Activated T-cell treated with anti-CD3 and anti-CD28 coated beads, Interleukin-2, amount 50 U/mL, for 4 hours (primary cell): ENCODE data around the gene FAM228A. TPM values are rescaled to one million over a fixed set of nuclear protein-coding genes. Genes with fewer than 3 reads are reported as not detected.
A peak's percentile ranks its signal among the peaks of the same experiment; 100 is the strongest.
"Not testable (repeated sequence)": the region's sequence is repeated elsewhere in the genome, so short reads cannot be mapped to it uniquely, and the experiment has no call there.

Source experiments
- ATAC-seq, 2 donors: fragments of 200-7000 bp; cut with Tn5 transposase; one replicate each; pipeline ENCODE4 v1.10.0; 2021
- DNase-seq: peaks from one replicate; pipeline ENCODE4 v3.0.0-alpha.2; 2020
- H3K27me3 Mint-ChIP-seq: one replicate; pipeline ENCODE4 v1.8.0; 2021; ENCODE audit warnings: low read depth, mixed read lengths
- H3K36me3 Mint-ChIP-seq: one replicate; pipeline ENCODE4 v1.8.0; 2022; ENCODE audit warnings: mixed read lengths; ENCODE audit not compliant: insufficient read depth
- H3K4me1 Mint-ChIP-seq: one replicate; pipeline ENCODE4 v1.8.0; 2021; ENCODE audit warnings: low read depth, mixed read lengths
- H3K4me3 Mint-ChIP-seq: one replicate; pipeline ENCODE4 v1.8.0; 2021; ENCODE audit warnings: mild to moderate bottlenecking, moderate library complexity, mixed read lengths
- H3K9me3 Mint-ChIP-seq: one replicate; pipeline ENCODE4 v1.8.0; 2021; ENCODE audit warnings: mixed read lengths
- total RNA-seq, 3 donors: library from RNA; stranded (reverse); gene quantifications; one replicate each; pipeline ENCODE4 v1.2.1, GENCODE V29; 2021

Gene FAM228A
- not detected for total RNA-seq

DNA sequence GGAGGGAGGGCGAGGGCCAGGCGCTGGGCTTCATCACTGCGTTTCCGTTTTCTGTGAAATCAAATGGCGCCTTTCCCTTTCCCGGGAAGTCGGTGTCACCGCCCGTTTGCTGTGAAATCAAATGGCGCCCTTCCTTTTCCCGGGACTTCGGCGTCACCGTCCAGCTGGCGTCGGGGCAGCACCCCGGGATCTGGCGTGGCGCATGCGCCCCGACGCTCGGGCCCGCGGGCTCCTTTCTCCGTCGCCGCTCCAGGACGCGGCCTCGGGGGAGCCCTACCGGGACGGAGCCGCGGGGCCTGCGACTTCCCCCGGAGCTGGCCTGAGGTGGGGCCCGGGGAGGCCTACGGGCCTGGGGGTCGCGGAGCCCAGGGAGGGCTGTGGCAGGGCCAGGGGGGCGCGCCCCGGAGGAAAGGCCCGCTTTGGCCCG lies at the start of gene FAM228A:
Gene FAM228A (plus strand): TSS at position 203 of the 427 bp plus-strand sequence. CDS start 428 bp downstream, outside the sequence.
- no peak for ATAC-seq
- no peak for DNase-seq
- Mint-ChIP-seq H3K9me3 (no peaks in the 10 kb centered on the region), H3K4me3 (no peak within 1 kb of the TSS), H3K36me3 (no peaks in the 10 kb centered on the region), H3K4me1 (no peaks in the 10 kb centered on the region), H3K27me3 (peaks cover 7% of the 10 kb centered on the region)

DNA sequence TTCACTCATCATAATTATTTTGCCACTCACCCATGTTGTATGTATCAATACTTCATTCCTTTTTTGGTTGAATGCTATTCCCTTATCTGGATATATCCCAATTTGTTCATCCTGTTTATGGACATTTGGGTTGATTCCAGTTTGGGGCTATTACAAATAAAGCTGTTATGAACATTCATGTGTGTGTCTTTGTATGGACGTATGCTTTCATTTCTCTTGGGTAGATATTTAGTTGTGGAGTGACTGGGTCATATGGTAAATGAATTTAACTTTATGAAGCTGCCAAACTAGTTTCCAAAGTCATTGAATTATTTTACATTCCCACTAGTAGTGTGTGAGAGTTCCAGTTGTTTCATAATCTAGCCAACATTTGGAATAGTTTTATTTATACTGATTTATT lies 48.9 kb upstream of the FAM228A start:
- H3K4me3 Mint-ChIP-seq, result no peak overlapping the region

DNA sequence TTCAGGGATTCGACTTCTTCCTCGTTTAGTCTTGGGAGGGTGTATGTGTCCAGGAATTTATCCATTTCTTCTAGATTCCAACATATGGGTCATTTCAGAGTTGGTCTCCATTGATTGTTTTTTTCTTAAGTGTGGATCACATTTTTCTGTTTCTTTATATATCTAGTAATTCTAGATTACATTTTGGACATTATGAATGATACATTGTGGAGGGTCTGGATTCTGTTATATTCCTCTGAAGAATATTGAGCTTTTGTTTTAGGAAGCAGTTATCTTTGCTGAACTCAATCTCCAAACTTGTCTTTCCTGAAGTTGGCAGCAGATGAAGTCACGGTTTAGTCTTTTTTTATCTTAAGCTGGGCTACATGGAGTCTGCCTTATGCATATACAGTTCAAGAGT lies 42.3 kb upstream of the FAM228A start:
- ATAC-seq (no peak), DNase-seq (no peak)
- Mint-ChIP-seq H3K4me3 (no peak overlapping the region), H3K27me3 (no peaks in the 10 kb centered on the region), H3K4me1 (no peaks in the 10 kb centered on the region), H3K9me3 (peaks cover 9% of the 10 kb centered on the region), H3K36me3 (peaks cover 4% of the 10 kb centered on the region)

More for the DNA sequence above, 48.9 kb upstream of the FAM228A start:
- ATAC-seq (no peak), DNase-seq (no peak)
- Mint-ChIP-seq H3K4me1 (peaks cover 11% of the 10 kb centered on the region), H3K36me3 (no peaks in the 10 kb centered on the region), H3K9me3 (no peaks in the 10 kb centered on the region), H3K27me3 (no peaks in the 10 kb centered on the region)

DNA sequence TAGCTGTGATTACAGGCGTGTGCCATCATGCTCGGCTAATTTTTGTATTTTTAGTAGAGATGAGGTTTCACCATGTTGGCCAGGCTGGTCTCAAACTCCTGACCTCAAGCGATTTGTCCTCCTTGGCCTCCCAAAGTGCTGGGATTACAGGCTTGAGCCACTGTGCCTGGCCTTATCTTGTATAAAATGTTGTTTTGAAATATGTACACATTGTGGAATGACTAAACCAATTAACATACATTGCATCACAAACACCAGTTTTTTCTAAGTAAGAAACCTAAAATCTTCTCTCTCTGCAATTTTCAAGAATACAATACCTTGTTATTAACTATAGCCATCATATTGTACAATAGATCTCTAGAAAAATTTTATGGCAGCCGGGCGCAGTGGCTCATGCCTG lies 34.5 kb upstream of the FAM228A start:
- not testable (repeated sequence) for H3K27me3 Mint-ChIP-seq, ATAC-seq, H3K9me3 Mint-ChIP-seq, DNase-seq, H3K4me3 Mint-ChIP-seq, H3K36me3 Mint-ChIP-seq, H3K4me1 Mint-ChIP-seq

GRCh38 chr2:24147364-24147763 lies 27.5 kb upstream of the FAM228A start:
- peaks cover 23% of the 10 kb centered on the region for H3K9me3 Mint-ChIP-seq
- peaks cover 25% of the 10 kb centered on the region for H3K36me3 Mint-ChIP-seq

DNA sequence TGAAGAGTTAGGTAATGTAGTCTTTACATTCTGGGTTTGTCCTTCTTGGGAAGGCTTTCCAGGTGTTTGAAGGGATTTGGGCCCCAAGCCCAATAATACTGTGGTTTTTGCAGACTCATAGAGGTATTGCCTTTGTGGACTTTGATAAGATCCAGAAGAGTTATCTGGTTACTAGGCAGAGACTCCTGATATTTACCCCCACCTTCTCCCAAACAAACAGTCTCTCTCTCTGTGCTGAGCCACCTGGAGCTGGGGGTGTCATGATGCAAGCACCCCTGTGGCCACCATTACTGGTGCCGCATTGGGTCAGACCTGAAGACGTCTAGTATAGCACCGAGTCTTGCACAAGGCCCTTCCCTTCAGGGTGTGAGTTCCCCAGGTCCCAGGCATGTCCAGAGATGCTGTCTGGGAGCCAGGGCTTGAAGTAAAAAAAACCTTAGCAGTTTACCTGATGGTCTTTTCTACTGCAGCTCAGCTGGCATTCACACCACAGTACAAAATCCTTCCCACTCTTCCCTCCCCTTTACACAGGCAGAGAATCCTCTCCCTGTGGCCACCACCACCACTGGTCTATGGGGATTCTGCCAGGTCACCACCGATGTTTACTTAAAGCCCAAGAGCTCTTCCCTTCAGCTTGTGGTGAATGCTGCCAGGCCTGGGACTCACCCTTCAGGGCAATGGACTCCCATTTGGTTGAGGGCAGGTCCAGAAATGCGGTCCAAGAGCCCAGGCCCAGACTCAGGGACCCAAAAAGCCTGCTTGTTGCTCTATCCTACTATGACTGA lies 22.2 kb upstream of the FAM228A start:
- Mint-ChIP-seq H3K9me3 (peaks cover 13% of the 10 kb centered on the region), H3K4me3 (no peak overlapping the region), H3K36me3 (peaks cover 26% of the 10 kb centered on the region), H3K4me1 (no peaks in the 10 kb centered on the region), H3K27me3 (no peaks in the 10 kb centered on the region)
- DNase-seq (no peak), ATAC-seq (no peak)

More at GRCh38 chr2:24147364-24147763, 27.5 kb upstream of the FAM228A start:
- Mint-ChIP-seq H3K4me3 (no peak overlapping the region), H3K4me1 (no peaks in the 10 kb centered on the region), H3K27me3 (no peaks in the 10 kb centered on the region)
- ATAC-seq (no peak), DNase-seq (no peak)

DNA sequence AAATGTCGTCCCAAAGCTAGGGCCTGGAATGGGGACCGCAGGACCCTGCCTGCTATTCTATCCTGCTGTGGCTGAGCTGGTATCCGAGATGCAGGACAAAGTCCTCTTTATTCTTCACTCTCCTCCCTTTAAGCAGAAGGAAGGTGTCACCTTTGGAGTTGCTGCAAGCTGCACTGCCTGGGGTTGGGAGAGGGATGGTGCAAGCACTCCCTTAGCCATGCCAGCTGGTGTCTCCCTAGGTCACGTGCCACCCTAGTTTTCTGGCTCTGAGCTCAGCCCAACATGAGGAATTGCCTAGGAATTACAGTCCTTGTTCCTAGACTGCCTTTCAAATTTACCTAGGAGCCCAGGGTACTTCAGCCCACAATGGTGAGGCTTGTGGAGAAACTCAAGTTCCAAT lies 21.4 kb upstream of the FAM228A start:
- Mint-ChIP-seq H3K9me3 (peaks cover 6% of the 10 kb centered on the region), H3K27me3 (no peaks in the 10 kb centered on the region), H3K4me3 (no peak overlapping the region), H3K36me3 (peaks cover 28% of the 10 kb centered on the region), H3K4me1 (no peaks in the 10 kb centered on the region)
- ATAC-seq, result no peak
- no peak for DNase-seq

DNA sequence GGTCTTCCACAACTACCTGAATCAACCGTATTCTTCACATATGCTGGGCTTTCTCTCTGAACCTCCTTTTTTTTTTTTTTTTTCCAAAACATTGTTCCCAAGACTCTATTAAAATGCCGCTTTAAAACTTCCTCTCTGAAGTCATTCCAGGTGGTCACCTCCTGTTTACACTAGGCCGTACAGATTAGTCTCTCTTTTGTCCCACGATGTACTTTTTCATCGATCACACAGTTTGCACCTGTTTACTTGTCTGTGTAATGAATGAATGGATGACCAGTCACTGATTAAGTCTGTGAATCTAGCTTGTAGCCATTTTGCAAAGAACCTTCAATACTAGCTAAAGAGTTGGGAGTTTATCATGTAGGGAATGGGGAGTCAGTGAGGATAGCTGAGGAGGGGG lies 16.7 kb upstream of the FAM228A start:
- no peaks in the 10 kb centered on the region for H3K9me3 Mint-ChIP-seq
- H3K36me3 Mint-ChIP-seq, result peaks cover 22% of the 10 kb centered on the region
- no peaks in the 10 kb centered on the region for H3K27me3 Mint-ChIP-seq
- ATAC-seq, result no peak
- H3K4me1 Mint-ChIP-seq, result no peaks in the 10 kb centered on the region
- no peak for DNase-seq
- no peak overlapping the region for H3K4me3 Mint-ChIP-seq

DNA sequence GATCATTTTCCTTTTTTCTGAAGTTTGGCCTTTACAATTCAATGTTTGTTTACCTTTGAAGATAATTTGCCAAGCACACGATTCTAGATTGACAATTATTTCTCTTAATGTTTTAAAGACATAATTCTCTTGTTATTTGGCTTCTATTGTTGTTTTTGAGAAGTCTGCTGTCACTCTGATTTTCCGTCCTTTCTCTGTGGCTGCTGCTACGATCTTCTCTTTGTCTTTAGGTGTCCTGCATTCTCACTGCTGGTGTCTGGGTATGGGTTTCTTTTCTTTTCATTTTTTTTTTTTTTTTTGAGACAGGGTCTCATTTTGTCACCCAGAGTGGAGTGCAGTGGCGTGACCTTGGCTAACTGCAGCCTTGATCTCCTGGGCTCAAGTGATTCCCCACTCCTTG lies 15.1 kb upstream of the FAM228A start:
- no peak for DNase-seq

GRCh38 chr2:24160761-24161160 lies 14.1 kb upstream of the FAM228A start:
- DNase-seq (no peak), ATAC-seq (no peak)
- Mint-ChIP-seq H3K36me3 (peaks cover 16% of the 10 kb centered on the region), H3K9me3 (no peaks in the 10 kb centered on the region), H3K4me3 (no peak overlapping the region), H3K4me1 (no peaks in the 10 kb centered on the region), H3K27me3 (no peaks in the 10 kb centered on the region)

More for the DNA sequence above, 15.1 kb upstream of the FAM228A start:
- Mint-ChIP-seq H3K4me3 (no peak overlapping the region), H3K4me1 (no peaks in the 10 kb centered on the region), H3K36me3 (peaks cover 18% of the 10 kb centered on the region), H3K27me3 (no peaks in the 10 kb centered on the region), H3K9me3 (no peaks in the 10 kb centered on the region)
- ATAC-seq, result no peak

DNA sequence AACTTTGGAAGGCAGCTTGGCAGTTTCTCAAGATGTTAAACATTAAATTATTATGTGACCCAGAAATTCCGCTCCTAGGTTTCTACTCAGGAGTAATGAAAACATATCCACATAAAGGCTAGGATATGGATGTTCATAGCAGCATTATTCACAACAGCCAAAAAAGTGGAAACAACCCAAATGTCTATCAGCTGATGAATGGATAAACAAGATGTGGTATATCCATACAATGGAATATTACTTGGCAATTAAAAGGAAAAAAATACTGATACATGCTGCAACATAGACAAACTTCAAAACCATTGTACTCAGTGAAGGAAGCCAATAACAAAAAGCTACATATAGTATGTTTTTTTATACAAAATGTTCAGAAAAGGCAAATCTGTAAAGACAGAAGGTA lies 12.4 kb upstream of the FAM228A start:
- no peak overlapping the region for H3K4me3 Mint-ChIP-seq
- peaks cover 13% of the 10 kb centered on the region for H3K36me3 Mint-ChIP-seq
- no peak for ATAC-seq
- no peaks in the 10 kb centered on the region for H3K27me3 Mint-ChIP-seq
- H3K4me1 Mint-ChIP-seq, result no peaks in the 10 kb centered on the region
- DNase-seq, result no peak
- no peaks in the 10 kb centered on the region for H3K9me3 Mint-ChIP-seq

GRCh38 chr2:24163186-24163585 lies 11.7 kb upstream of the FAM228A start:
- no peak for ATAC-seq
- DNase-seq, result no peak
- H3K4me1 Mint-ChIP-seq, result no peaks in the 10 kb centered on the region
- H3K4me3 Mint-ChIP-seq, result no peak overlapping the region
- H3K36me3 Mint-ChIP-seq, result peaks cover 13% of the 10 kb centered on the region
- H3K27me3 Mint-ChIP-seq, result no peaks in the 10 kb centered on the region
- no peaks in the 10 kb centered on the region for H3K9me3 Mint-ChIP-seq

GRCh38 chr2:24163601-24164000 lies 11.3 kb upstream of the FAM228A start:
- no peak overlapping the region for H3K4me3 Mint-ChIP-seq
- peaks cover 9% of the 10 kb centered on the region for H3K36me3 Mint-ChIP-seq
- no peaks in the 10 kb centered on the region for H3K4me1 Mint-ChIP-seq
- H3K9me3 Mint-ChIP-seq, result no peaks in the 10 kb centered on the region
- DNase-seq, result no peak
- no peak for ATAC-seq
- no peaks in the 10 kb centered on the region for H3K27me3 Mint-ChIP-seq

DNA sequence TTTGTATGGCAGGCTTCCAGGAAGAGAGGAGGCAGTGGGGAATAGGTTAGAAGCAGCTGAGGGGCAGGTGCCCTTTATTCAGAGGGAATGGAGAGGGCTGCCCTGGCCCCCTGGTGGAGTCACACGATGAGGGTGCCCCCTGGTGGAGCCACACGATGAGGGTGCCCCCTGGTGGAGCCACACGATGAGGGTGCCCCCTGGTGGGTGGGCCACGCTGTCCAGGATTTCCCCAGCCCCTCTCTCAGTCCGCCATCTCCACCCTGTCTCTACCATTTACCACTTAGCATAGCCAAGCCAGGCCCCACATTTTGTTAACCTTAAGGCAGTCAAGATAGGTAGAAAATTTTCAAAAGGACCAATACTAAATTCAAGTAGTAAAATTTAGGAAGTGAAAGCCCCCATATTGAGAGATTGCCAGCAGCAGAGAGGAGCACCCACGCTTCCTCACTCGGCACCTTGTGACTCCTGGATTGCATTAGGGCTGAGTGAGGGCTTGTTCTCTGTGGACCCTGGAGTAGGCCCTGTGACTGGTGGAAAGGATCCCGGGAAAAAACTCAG lies 10.4 kb upstream of the FAM228A start:
- Mint-ChIP-seq H3K27me3 (no peaks in the 10 kb centered on the region), H3K4me1 (no peaks in the 10 kb centered on the region), H3K4me3 (no peak overlapping the region), H3K9me3 (no peaks in the 10 kb centered on the region), H3K36me3 (peaks cover 5% of the 10 kb centered on the region)
- ATAC-seq (peak; percentile 56 to 65), DNase-seq (peak; percentile 30)

- no peaks in the 10 kb centered on the region for H3K9me3 Mint-ChIP-seq
- H3K36me3 Mint-ChIP-seq, result no peaks in the 10 kb centered on the region
- no peak overlapping the region for H3K4me3 Mint-ChIP-seq
- no peaks in the 10 kb centered on the region for H3K4me1 Mint-ChIP-seq
- DNase-seq (no peak), ATAC-seq (no peak)
- H3K27me3 Mint-ChIP-seq, result peaks cover 6% of the 10 kb centered on the region
These were observed 5.8 kb upstream of the FAM228A start for GRCh38 chr2:24169023-24169422.
